Measurements from ENCODE around the gene S1PR1. TPM values are rescaled to one million over a fixed set of nuclear protein-coding genes. Genes with fewer than 3 reads are reported as not detected.
"Not testable (repeated sequence)": the region's sequence is repeated elsewhere in the genome, so short reads cannot be mapped to it uniquely, and the experiment has no call there.

Gene S1PR1
- total RNA-seq, 5 donors from 2014 or later (not counting 1 experiment from before 2014, with no cell fraction given), result 178 to 368 (median 354) TPM

GRCh38 chr1:101216623-101217022, 20.2 kb upstream of the S1PR1 start:
- peaks cover 2 to 15% (median 12%) of the 10 kb centered on the region in 3 donors for H3K4me1 Mint-ChIP-seq
- H3K27ac Mint-ChIP-seq, result no peak overlapping the region
- H3K36me3 Mint-ChIP-seq, result no peaks in the 10 kb centered on the region
- H3K4me1 ChIP-seq (ENCODE audit: control insufficient read depth in 1 of 2, extremely low read depth in 1 of 2, insufficient read depth in 2 of 2, low read length in 2 of 2), result no peaks in the 10 kb centered on the region
- no peak overlapping the region for H3K4me3 ChIP-seq (ENCODE audit: control insufficient read depth in 1 of 2, extremely low read depth in 1 of 2, low read length in 1 of 2)
- H3K9me3 ChIP-seq, result no peaks in the 10 kb centered on the region
- ATAC-seq (replicated peaks in 1 of 4) (no peak), DNase-seq (no peak)
- H3K27me3 Mint-ChIP-seq, result no peaks in the 10 kb centered on the region
- H3K27ac ChIP-seq (ENCODE audit: low read length), result no peak overlapping the region
- POLR2A ChIA-PET, result interaction anchor here in 1 of 2 donors (0.5 kb wide), 1 partner anchor 209 kb away, joined by 4 read pairs; no protein-coding TSS in a partner anchor
- no peaks in the 10 kb centered on the region for H3K9me3 Mint-ChIP-seq
- H3K27me3 ChIP-seq (replicated peaks in 1 of 2; ENCODE audit: control insufficient read depth in 2 of 2, extremely low read depth in 1 of 2, insufficient read depth in 2 of 2, low read length in 1 of 2), result no peaks in the 10 kb centered on the region
- CTCF ChIA-PET, result interaction anchor here in 1 of 2 donors (1.2 kb wide), 1 partner anchor 19 kb away, joined by 3 read pairs; no protein-coding TSS in a partner anchor
- H3K4me3 Mint-ChIP-seq, result no peak overlapping the region
- no peaks in the 10 kb centered on the region for H3K36me3 ChIP-seq (ENCODE audit: control insufficient read depth in 2 of 2, extremely low read depth in 1 of 2, insufficient read depth in 1 of 2, low read length in 1 of 2)
- no CpG with 5 or more reads among the region's 2 CpGs for WGBS (ENCODE audit: insufficient coverage)

- DNase-seq, result no peak
- Mint-ChIP-seq H3K27me3 (no peaks in the 10 kb centered on the region), H3K4me3 (no peak overlapping the region), H3K36me3 (no peaks in the 10 kb centered on the region), H3K9me3 (no peaks in the 10 kb centered on the region), H3K27ac (no peak overlapping the region), H3K4me1 (peaks cover 7 to 20% (median 18%) of the 10 kb centered on the region in 3 donors)
- no peak for ATAC-seq (replicated peaks in 1 of 4)
- Histone ChIP-seq H3K4me3 (ENCODE audit: control insufficient read depth in 1 of 2, extremely low read depth in 1 of 2, low read length in 1 of 2) (no peak overlapping the region), H3K27me3 (replicated peaks in 1 of 2; ENCODE audit: control insufficient read depth in 2 of 2, extremely low read depth in 1 of 2, insufficient read depth in 2 of 2, low read length in 1 of 2) (no peaks in the 10 kb centered on the region), H3K4me1 (ENCODE audit: control insufficient read depth in 1 of 2, extremely low read depth in 1 of 2, insufficient read depth in 2 of 2, low read length in 2 of 2) (no peaks in the 10 kb centered on the region), H3K9me3 (no peaks in the 10 kb centered on the region), H3K27ac (ENCODE audit: low read length) (no peak overlapping the region), H3K36me3 (ENCODE audit: control insufficient read depth in 2 of 2, extremely low read depth in 1 of 2, insufficient read depth in 1 of 2, low read length in 1 of 2) (no peaks in the 10 kb centered on the region)
- no CpG with 5 or more reads among the region's 3 CpGs for WGBS (ENCODE audit: insufficient coverage)
- POLR2A ChIA-PET, result interaction anchor here in 1 of 2 donors (0.5 kb wide), 1 partner anchor 210 kb away, joined by 4 read pairs; no protein-coding TSS in a partner anchor
- CTCF ChIA-PET, result interaction anchor here in 1 of 2 donors (1.2 kb wide), 1 partner anchor 18 kb away, joined by 3 read pairs; no protein-coding TSS in a partner anchor
These were observed 19.7 kb upstream of the S1PR1 start for GRCh38 chr1:101217148-101217547.

DNA sequence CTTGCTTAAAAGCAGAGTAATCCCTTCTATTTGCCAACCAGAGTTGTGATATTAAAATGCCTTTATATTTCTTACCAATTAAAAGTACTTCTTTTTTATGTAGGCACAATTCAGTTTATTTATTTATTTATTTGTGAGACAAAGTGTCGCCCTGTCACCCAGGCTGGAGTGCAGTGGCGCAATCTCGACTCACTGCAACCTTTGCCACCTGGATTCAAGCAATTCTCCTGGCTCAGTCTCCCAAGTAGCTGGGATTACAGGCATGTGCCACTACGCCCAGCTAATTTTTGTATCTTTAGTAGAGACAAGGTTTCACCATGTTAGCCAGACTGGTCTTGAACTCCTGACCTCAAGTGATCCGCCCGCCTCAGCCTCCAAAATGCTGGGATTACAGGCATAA, 17.9 kb upstream of the S1PR1 start:
- H3K9me3 Mint-ChIP-seq; H3K27ac Mint-ChIP-seq; H3K27me3 ChIP-seq (replicated peaks in 1 of 2; ENCODE audit: control insufficient read depth in 2 of 2, extremely low read depth in 1 of 2, insufficient read depth in 2 of 2, low read length in 1 of 2); POLR2A ChIA-PET; H3K4me3 Mint-ChIP-seq; ATAC-seq (replicated peaks in 1 of 4); H3K36me3 Mint-ChIP-seq; H3K9me3 ChIP-seq; H3K4me3 ChIP-seq (ENCODE audit: control insufficient read depth in 1 of 2, extremely low read depth in 1 of 2, low read length in 1 of 2); H3K36me3 ChIP-seq (ENCODE audit: control insufficient read depth in 2 of 2, extremely low read depth in 1 of 2, insufficient read depth in 1 of 2, low read length in 1 of 2); H3K4me1 ChIP-seq (ENCODE audit: control insufficient read depth in 1 of 2, extremely low read depth in 1 of 2, insufficient read depth in 2 of 2, low read length in 2 of 2); DNase-seq; H3K27me3 Mint-ChIP-seq; H3K27ac ChIP-seq (ENCODE audit: low read length): not testable (repeated sequence)
- peaks cover 8 to 25% (median 24%) of the 10 kb centered on the region in 3 donors for H3K4me1 Mint-ChIP-seq
- 96% methylated on average over 6 of the region's 6 CpGs for WGBS (ENCODE audit: insufficient coverage)
- CTCF ChIA-PET, result interaction anchor here in 1 of 2 donors (0.6 kb wide), 1 partner anchor 325 kb away, joined by 3 read pairs; no protein-coding TSS in a partner anchor

GRCh38 chr1:101219924-101220870, 16.6 kb upstream of the S1PR1 start:
- no peaks in the 10 kb centered on the region for H3K9me3 Mint-ChIP-seq
- H3K36me3 Mint-ChIP-seq, result no peaks in the 10 kb centered on the region
- ChIA-PET CTCF (interaction anchor here in 1 of 2 donors (0.7 kb wide), 1 partner anchor 12 kb away, joined by 3 read pairs; no protein-coding TSS in a partner anchor), POLR2A (no interaction called here)
- Histone ChIP-seq H3K36me3 (ENCODE audit: control insufficient read depth in 2 of 2, extremely low read depth in 1 of 2, insufficient read depth in 1 of 2, low read length in 1 of 2) (no peaks in the 10 kb centered on the region), H3K27me3 (replicated peaks in 1 of 2; ENCODE audit: control insufficient read depth in 2 of 2, extremely low read depth in 1 of 2, insufficient read depth in 2 of 2, low read length in 1 of 2) (no peaks in the 10 kb centered on the region), H3K27ac (ENCODE audit: low read length) (no peak overlapping the region), H3K4me1 (ENCODE audit: control insufficient read depth in 1 of 2, extremely low read depth in 1 of 2, insufficient read depth in 2 of 2, low read length in 2 of 2) (no peaks in the 10 kb centered on the region), H3K9me3 (no peaks in the 10 kb centered on the region), H3K4me3 (ENCODE audit: control insufficient read depth in 1 of 2, extremely low read depth in 1 of 2, low read length in 1 of 2) (no peak overlapping the region)
- WGBS (ENCODE audit: insufficient coverage), result 97% methylated on average over 8 of the region's 11 CpGs
- no peak for DNase-seq
- peaks cover 8 to 28% (median 27%) of the 10 kb centered on the region in 3 donors for H3K4me1 Mint-ChIP-seq
- no peak for ATAC-seq (replicated peaks in 1 of 4)
- H3K27me3 Mint-ChIP-seq, result no peaks in the 10 kb centered on the region
- no peak overlapping the region for H3K27ac Mint-ChIP-seq
- no peak overlapping the region for H3K4me3 Mint-ChIP-seq

DNA sequence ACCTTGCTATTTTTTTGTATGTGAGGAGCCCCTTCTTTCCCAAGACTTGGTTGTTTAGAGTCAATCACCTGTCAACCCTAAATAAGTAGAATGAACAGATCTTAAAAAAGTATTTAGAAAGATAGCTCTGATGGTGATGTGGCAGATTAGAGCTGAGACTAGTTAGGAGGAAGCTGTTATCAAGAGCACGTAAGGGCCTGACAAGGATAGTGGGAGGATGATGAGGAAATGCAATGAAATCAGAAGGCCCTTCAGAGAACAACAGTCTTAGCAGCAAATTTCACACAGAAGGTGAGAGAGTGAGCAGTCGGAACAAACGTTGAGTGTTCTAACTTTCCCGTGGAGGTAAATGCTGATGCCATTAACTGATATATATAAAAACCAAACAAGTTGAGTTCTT, 15.9 kb upstream of the S1PR1 start:
- Mint-ChIP-seq H3K4me1 (peaks cover 8 to 25% (median 23%) of the 10 kb centered on the region in 3 donors), H3K27ac (peak overlapping the region in 1 of 2 donors; percentile 25), H3K9me3 (no peaks in the 10 kb centered on the region), H3K36me3 (no peaks in the 10 kb centered on the region), H3K4me3 (no peak overlapping the region), H3K27me3 (no peaks in the 10 kb centered on the region)
- H3K4me1 ChIP-seq (ENCODE audit: control insufficient read depth in 1 of 2, extremely low read depth in 1 of 2, insufficient read depth in 2 of 2, low read length in 2 of 2), result no peaks in the 10 kb centered on the region
- 100% methylated on average over 1 of the region's 4 CpGs for WGBS (ENCODE audit: insufficient coverage)
- ChIA-PET POLR2A (no interaction called here), CTCF (interaction anchor here in 1 of 2 donors (0.7 kb wide), 1 partner anchor 13 kb away, joined by 3 read pairs; no protein-coding TSS in a partner anchor)
- H3K27ac ChIP-seq (ENCODE audit: low read length), result no peak overlapping the region
- no peak for ATAC-seq (replicated peaks in 1 of 4)
- no peak overlapping the region for H3K4me3 ChIP-seq (ENCODE audit: control insufficient read depth in 1 of 2, extremely low read depth in 1 of 2, low read length in 1 of 2)
- no peaks in the 10 kb centered on the region for H3K27me3 ChIP-seq (replicated peaks in 1 of 2; ENCODE audit: control insufficient read depth in 2 of 2, extremely low read depth in 1 of 2, insufficient read depth in 2 of 2, low read length in 1 of 2)
- DNase-seq, result no peak
- H3K36me3 ChIP-seq (ENCODE audit: control insufficient read depth in 2 of 2, extremely low read depth in 1 of 2, insufficient read depth in 1 of 2, low read length in 1 of 2), result no peaks in the 10 kb centered on the region
- no peaks in the 10 kb centered on the region for H3K9me3 ChIP-seq

DNA sequence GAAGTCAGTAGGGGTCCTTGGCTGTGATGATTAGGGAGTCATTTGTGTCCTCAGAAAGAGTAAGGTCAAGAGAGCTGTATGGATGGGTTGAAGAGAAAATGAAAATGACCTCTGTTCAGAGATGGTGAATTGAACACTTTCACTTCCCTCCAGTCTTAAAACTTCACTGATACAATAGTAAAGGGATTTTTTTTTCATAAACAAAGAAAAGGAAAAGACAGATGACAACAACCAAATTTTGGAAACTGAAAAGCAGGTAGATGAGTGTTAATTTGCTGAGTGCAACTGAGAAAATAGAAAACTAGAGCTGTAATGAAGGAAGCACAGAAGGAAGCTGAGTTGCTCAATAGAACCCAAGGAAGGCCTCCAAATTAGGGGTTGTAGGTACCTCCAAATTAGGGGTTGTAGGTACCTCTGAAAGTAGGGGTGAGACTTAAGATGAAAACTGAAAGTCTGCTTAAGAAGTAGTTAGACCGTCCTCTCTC, 14.8 kb upstream of the S1PR1 start:
- no peaks in the 10 kb centered on the region for H3K27me3 Mint-ChIP-seq
- peaks cover 8 to 27% (median 23%) of the 10 kb centered on the region in 3 donors for H3K4me1 Mint-ChIP-seq
- no peaks in the 10 kb centered on the region for H3K36me3 Mint-ChIP-seq
- CTCF ChIA-PET, result interaction anchor here in 1 of 2 donors (0.6 to 0.8 kb wide), 3 partner anchors 17 to 493 kb away, joined by 3 to 6 read pairs (median 3); no protein-coding TSS in a partner anchor
- ATAC-seq (replicated peaks in 1 of 4) (no peak), DNase-seq (no peak)
- peak overlapping the region in 1 of 3 donors; percentile 56 for H3K4me3 Mint-ChIP-seq
- H3K27me3 ChIP-seq (replicated peaks in 1 of 2; ENCODE audit: control insufficient read depth in 2 of 2, extremely low read depth in 1 of 2, insufficient read depth in 2 of 2, low read length in 1 of 2), result no peaks in the 10 kb centered on the region
- no CpG with 5 or more reads among the region's 1 CpG for WGBS (ENCODE audit: insufficient coverage)
- H3K4me3 ChIP-seq (ENCODE audit: control insufficient read depth in 1 of 2, extremely low read depth in 1 of 2, low read length in 1 of 2), result no peak overlapping the region
- no peaks in the 10 kb centered on the region for H3K9me3 Mint-ChIP-seq
- peak overlapping the region in 1 of 2 donors; percentile 40 for H3K27ac Mint-ChIP-seq
- H3K4me1 ChIP-seq (ENCODE audit: control insufficient read depth in 1 of 2, extremely low read depth in 1 of 2, insufficient read depth in 2 of 2, low read length in 2 of 2), result no peaks in the 10 kb centered on the region
- no peaks in the 10 kb centered on the region for H3K36me3 ChIP-seq (ENCODE audit: control insufficient read depth in 2 of 2, extremely low read depth in 1 of 2, insufficient read depth in 1 of 2, low read length in 1 of 2)
- no peak overlapping the region for H3K27ac ChIP-seq (ENCODE audit: low read length)
- no peaks in the 10 kb centered on the region for H3K9me3 ChIP-seq
- POLR2A ChIA-PET, result interaction anchor here in 1 of 2 donors (0.5 kb wide), 1 partner anchor 12 kb away, joined by 5 read pairs; no protein-coding TSS in a partner anchor

Data from T-cell (primary cell).